ENCODE measurements around the gene LAD1.

The LAD1 gene

GRCh38 chr1:201336711-201337450 is 62.2 kb downstream of the LAD1 start:
- Histone ChIP-seq H3F3A (ENCODE audit: insufficient read depth, low read length) (no peaks in the 10 kb centered on the region), H3K9me3 (ENCODE audit: low read length) (no peaks in the 10 kb centered on the region), H3K4me2 (ENCODE audit: low read length) (no peak overlapping the region), H3K27ac (ENCODE audit: low read depth, low read length, poor library complexity, severe bottlenecking) (no peak overlapping the region), H2AFZ (ENCODE audit: low read length) (no peak overlapping the region), H4K20me1 (ENCODE audit: insufficient read depth, low read length) (no peaks in the 10 kb centered on the region), H3K4me1 (ENCODE audit: insufficient read depth, low read length, severe bottlenecking) (no peaks in the 10 kb centered on the region), H3K9ac (ENCODE audit: low read length) (no peak overlapping the region), H3K36me3 (ENCODE audit: insufficient read depth, low read length) (no peaks in the 10 kb centered on the region), H3K9me2 (ENCODE audit: low read depth, low read length) (no peaks in the 10 kb centered on the region), H3K27me3 (ENCODE audit: insufficient read depth, low read length) (no peaks in the 10 kb centered on the region), H3K79me2 (ENCODE audit: insufficient read depth, low read length) (no peaks in the 10 kb centered on the region), H3K4me3 (ENCODE audit: low read depth, low read length, poor library complexity, severe bottlenecking) (no peak overlapping the region)
- no peak for TF ChIP-seq EZH2 (IDR thresholded peaks at IDR 0.05; ENCODE audit: borderline replicate concordance, low read length)
- no peak for TF ChIP-seq CTCF (IDR thresholded peaks at IDR 0.05; ENCODE audit: low read length)

DNA sequence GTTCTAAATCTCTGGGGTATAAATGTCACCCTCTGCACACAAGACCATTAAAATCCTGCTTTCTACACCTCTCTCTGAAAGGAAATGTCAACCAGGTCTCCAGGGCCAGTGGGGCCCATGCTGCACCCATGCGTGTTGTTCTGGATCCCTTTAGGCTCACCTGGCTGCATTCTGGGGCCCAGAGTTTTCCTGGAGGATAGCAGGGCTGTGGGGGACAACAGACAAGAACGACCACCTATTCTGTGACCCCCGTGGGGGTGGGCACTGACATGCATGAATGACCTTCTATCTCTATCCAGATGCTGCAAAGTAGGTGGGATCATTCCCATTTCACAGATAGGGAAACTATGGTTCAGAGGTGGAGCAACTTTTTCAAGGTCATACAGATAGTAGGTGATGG is 63.2 kb downstream of the LAD1 start:
- Histone ChIP-seq H3K4me1 (ENCODE audit: insufficient read depth, low read length, severe bottlenecking) (no peaks in the 10 kb centered on the region), H3K9me3 (ENCODE audit: low read length) (no peaks in the 10 kb centered on the region), H3K79me2 (ENCODE audit: insufficient read depth, low read length) (no peaks in the 10 kb centered on the region), H2AFZ (ENCODE audit: low read length) (no peak overlapping the region), H3K9me2 (ENCODE audit: low read depth, low read length) (no peaks in the 10 kb centered on the region), H4K20me1 (ENCODE audit: insufficient read depth, low read length) (no peaks in the 10 kb centered on the region), H3F3A (ENCODE audit: insufficient read depth, low read length) (no peaks in the 10 kb centered on the region), H3K27ac (ENCODE audit: low read depth, low read length, poor library complexity, severe bottlenecking) (no peak overlapping the region), H3K27me3 (ENCODE audit: insufficient read depth, low read length) (no peaks in the 10 kb centered on the region), H3K9ac (ENCODE audit: low read length) (no peak overlapping the region), H3K4me3 (ENCODE audit: low read depth, low read length, poor library complexity, severe bottlenecking) (no peak overlapping the region), H3K4me2 (ENCODE audit: low read length) (no peak overlapping the region), H3K36me3 (ENCODE audit: insufficient read depth, low read length) (no peaks in the 10 kb centered on the region)
- TF ChIP-seq EZH2 (IDR thresholded peaks at IDR 0.05; ENCODE audit: borderline replicate concordance, low read length), result no peak
- TF ChIP-seq CTCF (IDR thresholded peaks at IDR 0.05; ENCODE audit: low read length), result no peak

DNA sequence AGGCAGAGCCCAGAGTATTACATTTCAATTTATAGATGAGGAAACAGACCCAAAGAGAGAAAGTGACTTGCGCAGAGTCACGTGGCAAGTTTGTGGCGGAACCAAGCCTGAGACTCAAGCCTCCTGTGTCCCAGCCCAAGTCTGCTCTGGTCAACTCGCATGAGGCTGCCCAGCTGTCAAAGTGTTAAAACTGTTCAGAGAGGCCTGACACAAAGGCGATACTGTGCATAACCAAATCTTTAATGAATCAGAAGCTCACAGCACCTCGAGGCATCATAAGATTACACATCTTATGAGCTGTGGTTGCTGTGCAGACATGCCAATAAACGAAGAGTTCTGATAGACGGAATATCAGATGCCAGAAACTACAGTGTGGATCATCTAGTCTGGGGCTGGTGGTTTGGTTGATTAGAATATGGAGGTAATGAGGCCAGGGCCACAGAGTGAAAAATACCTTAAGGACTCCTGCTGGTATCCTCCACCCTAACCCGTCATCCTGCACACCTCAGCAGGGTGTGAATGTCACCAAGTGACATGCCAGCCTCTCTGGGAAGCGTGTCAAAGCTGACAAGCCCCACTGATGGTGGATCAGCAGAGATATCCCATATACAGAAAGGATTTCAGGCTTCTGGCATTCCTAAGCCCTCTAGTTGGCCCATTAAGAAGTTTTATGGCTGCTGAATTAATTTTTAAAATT is 63.8 kb downstream of the LAD1 start:
- no peak overlapping the region for H3K27ac ChIP-seq (ENCODE audit: low read depth, low read length, poor library complexity, severe bottlenecking)
- TF ChIP-seq CTCF (IDR thresholded peaks at IDR 0.05; ENCODE audit: low read length) (no peak), EZH2 (IDR thresholded peaks at IDR 0.05; ENCODE audit: borderline replicate concordance, low read length) (no peak)
- H3K4me2 ChIP-seq (ENCODE audit: low read length), result no peak overlapping the region
- no peaks in the 10 kb centered on the region for H4K20me1 ChIP-seq (ENCODE audit: insufficient read depth, low read length)
- no peaks in the 10 kb centered on the region for H3K27me3 ChIP-seq (ENCODE audit: insufficient read depth, low read length)
- no peaks in the 10 kb centered on the region for H3K9me3 ChIP-seq (ENCODE audit: low read length)
- H3K4me1 ChIP-seq (ENCODE audit: insufficient read depth, low read length, severe bottlenecking), result no peaks in the 10 kb centered on the region
- H3K9me2 ChIP-seq (ENCODE audit: low read depth, low read length), result no peaks in the 10 kb centered on the region
- H2AFZ ChIP-seq (ENCODE audit: low read length), result no peak overlapping the region
- H3K9ac ChIP-seq (ENCODE audit: low read length), result no peak overlapping the region
- H3K4me3 ChIP-seq (ENCODE audit: low read depth, low read length, poor library complexity, severe bottlenecking), result no peak overlapping the region
- no peaks in the 10 kb centered on the region for H3K36me3 ChIP-seq (ENCODE audit: insufficient read depth, low read length)
- no peaks in the 10 kb centered on the region for H3F3A ChIP-seq (ENCODE audit: insufficient read depth, low read length)
- H3K79me2 ChIP-seq (ENCODE audit: insufficient read depth, low read length), result no peaks in the 10 kb centered on the region

Measured in OCI-LY1 (cell line).